Astrocyte of the spinal cord (primary cell): Measurements from ENCODE around the gene SLC6A3.

Experiments
- DNase-seq: peaks from one replicate; pipeline ENCODE4 v3.0.0; 2011; ENCODE audit warnings: low read depth, low spot score
- H3K4me3 ChIP-seq: 2 replicates; pipeline ENCODE4 v1.5.1; 2011; ENCODE audit warnings: low read depth, mild to moderate bottlenecking, low read length, moderate library complexity
- CTCF ChIP-seq: IDR thresholded peaks from 2 replicates; pipeline ENCODE4 v1.5.1; 2012; ENCODE audit warnings: low read depth, mild to moderate bottlenecking, low read length, inconsistent platforms
- in situ Hi-C: cut with HindIII; loops from 2 replicates; pipeline ENCODE4 v1.10.0; 2017; ENCODE audit warnings: low sequenced_read_pairs

The SLC6A3 gene

GRCh38 chr5:1352231-1353219 lies 92.7 kb downstream of the SLC6A3 start:
- TF ChIP-seq CTCF = no peak
- H3K4me3 ChIP-seq = no peak overlapping the region
- DNase-seq = no peak
- in situ Hi-C loops = no loop called here

- in situ Hi-C loops = no loop called here
- TF ChIP-seq CTCF = no peak
- no peak for DNase-seq
- H3K4me3 ChIP-seq = no peak overlapping the region
These were observed 94.1 kb downstream of the SLC6A3 start for GRCh38 chr5:1351156-1351555.

- DNase-seq = no peak
- H3K4me3 ChIP-seq = no peak overlapping the region
- TF ChIP-seq CTCF = no peak
- in situ Hi-C loops = no loop called here
These were observed 96.0 kb downstream of the SLC6A3 start for GRCh38 chr5:1349246-1349645.

- in situ Hi-C loops = no loop called here
- DNase-seq = no peak
- H3K4me3 ChIP-seq = no peak overlapping the region
- TF ChIP-seq CTCF = no peak
These were observed 96.3 kb downstream of the SLC6A3 start for GRCh38 chr5:1348986-1349245.

- in situ Hi-C loops = no loop called here
- H3K4me3 ChIP-seq = no peak overlapping the region
- no peak for DNase-seq
- TF ChIP-seq CTCF = no peak
These were observed 97.7 kb downstream of the SLC6A3 start for GRCh38 chr5:1347571-1347970.

- DNase-seq = no peak
- H3K4me3 ChIP-seq = no peak overlapping the region
- TF ChIP-seq CTCF = no peak
- in situ Hi-C loops = no loop called here
These were observed 98.4 kb downstream of the SLC6A3 start for GRCh38 chr5:1346627-1347440.
